B cell (primary cell): ENCODE data around the gene PRKCZ.

Experiments used
- CTCF ChIP-seq: fragments of 200-600 bp; IDR thresholded peaks from one replicate; pipeline ENCODE4 v1.8.0; 2022; ENCODE audit warnings: antibody characterized with exemption, mild to moderate bottlenecking
- EZH2 ChIP-seq: IDR thresholded peaks from 2 replicates; pipeline ENCODE4 v1.6.1; 2012; ENCODE audit warnings: borderline replicate concordance, low read depth, mild to moderate bottlenecking, moderate library complexity, low read length; ENCODE audit not compliant: insufficient read depth, poor library complexity, severe bottlenecking

DNA sequence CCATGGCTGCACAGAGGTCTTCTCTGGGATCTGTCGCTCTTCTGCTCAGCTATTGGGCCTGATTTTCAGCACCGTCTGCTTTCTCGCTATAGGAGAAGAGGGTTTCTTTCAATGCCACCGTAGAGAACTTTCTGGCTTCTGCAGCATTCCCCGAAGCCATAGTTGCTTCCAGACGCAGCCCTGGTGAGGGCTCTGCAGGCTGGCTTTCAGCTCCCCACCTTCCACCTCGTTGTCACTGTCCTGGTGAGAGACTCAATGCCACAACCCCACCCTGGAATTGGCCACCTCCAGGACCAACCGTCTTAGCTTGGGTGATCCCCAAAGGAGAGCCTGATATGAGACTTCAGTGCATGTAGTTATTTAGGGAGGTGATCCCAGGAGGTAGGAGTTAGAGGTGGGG, 12.0 kb upstream of the PRKCZ start:
- TF ChIP-seq CTCF = no peak
- TF ChIP-seq EZH2 = no peak
